ENCODE measurements around the gene MMEL1. TPM values are rescaled to one million over a fixed set of nuclear protein-coding genes. Genes with fewer than 3 reads are reported as not detected.
A peak's percentile ranks its signal among the peaks of the same experiment; 100 is the strongest.
"Not testable (repeated sequence)": the region's sequence is repeated elsewhere in the genome, so short reads cannot be mapped to it uniquely, and the experiment has no call there.

Gene MMEL1, protein sequence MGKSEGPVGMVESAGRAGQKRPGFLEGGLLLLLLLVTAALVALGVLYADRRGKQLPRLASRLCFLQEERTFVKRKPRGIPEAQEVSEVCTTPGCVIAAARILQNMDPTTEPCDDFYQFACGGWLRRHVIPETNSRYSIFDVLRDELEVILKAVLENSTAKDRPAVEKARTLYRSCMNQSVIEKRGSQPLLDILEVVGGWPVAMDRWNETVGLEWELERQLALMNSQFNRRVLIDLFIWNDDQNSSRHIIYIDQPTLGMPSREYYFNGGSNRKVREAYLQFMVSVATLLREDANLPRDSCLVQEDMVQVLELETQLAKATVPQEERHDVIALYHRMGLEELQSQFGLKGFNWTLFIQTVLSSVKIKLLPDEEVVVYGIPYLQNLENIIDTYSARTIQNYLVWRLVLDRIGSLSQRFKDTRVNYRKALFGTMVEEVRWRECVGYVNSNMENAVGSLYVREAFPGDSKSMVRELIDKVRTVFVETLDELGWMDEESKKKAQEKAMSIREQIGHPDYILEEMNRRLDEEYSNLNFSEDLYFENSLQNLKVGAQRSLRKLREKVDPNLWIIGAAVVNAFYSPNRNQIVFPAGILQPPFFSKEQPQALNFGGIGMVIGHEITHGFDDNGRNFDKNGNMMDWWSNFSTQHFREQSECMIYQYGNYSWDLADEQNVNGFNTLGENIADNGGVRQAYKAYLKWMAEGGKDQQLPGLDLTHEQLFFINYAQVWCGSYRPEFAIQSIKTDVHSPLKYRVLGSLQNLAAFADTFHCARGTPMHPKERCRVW
- not detected for total RNA-seq
- long read RNA-seq = 0 reads

DNA sequence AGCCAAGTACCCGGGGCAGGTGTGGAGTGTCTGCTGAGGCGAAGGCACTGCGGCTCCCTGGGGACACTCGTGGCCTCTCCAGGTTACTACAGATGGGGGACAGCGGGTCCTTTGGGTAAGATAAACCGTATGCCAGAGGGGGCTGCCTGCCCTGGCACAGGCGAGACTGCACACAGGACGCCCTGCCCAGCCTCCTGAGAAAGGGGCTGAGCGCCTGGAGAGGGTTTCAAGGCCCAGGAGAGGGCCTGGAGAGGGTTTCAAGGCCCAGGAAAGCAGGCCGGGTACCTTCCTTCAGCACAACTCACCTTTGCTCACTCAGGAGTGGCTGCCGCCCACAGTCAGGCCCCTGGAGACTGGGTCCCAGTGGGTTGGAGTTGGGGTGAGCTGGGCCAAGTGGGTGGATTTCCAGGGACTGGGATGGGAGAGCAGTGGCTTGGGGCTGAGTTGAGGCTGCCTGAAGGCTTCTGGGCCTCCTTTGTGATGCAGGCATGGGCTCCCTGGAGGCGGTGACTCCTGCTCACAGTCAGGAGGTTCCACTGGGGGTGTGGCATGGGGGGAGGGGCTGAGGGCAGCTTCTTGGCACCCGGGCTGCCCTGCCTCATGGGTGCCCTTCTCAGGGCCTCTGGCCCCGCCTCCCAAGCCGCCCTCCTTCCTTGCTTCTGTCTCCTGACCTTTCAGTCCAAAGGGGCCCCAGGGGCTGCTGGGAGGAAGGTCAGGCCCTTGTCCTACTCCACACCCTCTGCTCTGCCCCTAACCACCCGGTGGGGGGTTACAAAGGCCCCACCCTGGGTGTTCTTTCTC is at the start of gene MMEL1:
MMEL1 (minus strand) TSS at position 456 of the 801 bp plus-strand sequence. CDS start 3,532 bp downstream, outside the sequence.
- DNase-seq = no peak
- intact Hi-C loops (cut with micrococcal nuclease) = no loop called here
- no peak for ATAC-seq

DNA sequence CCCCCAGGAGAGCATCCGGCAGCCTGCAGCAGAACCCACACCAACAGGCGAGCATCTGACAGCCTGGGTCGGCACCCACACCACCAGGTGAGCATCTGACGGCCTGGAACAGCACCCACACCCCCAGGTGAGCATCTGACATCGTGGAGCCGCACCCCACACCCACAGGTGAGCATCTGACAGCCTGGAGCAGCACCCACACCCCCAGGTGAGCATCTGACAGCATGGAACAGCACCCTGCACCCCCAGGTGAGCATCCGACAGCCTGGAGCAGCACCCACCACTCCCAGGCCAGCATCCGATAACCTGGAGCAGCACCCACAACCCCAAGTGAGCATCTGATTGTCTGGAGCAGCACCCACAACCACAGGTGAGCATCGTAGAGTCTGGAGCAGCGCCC is 43.9 kb upstream of the MMEL1 start:
- intact Hi-C loops (cut with micrococcal nuclease); ATAC-seq; DNase-seq: not testable (repeated sequence)

DNA sequence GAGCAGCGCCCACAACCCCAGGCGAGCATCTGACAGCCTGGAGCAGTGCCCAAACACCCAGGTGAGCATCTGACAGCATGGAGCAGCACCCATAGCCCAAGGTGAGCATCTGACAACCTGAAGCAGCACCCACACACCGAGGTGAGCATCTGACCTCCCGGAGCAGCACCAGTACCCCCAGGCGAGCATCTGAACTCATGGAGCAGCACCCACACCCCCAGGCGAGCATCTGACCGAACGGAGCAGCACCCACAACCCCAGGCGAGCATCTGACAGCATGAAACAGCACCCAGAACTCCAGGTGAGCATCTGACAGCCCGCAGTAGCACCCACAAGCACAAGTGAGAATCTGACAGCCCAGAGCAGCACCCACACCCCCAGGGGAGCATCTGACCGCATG is 38.8 kb upstream of the MMEL1 start:
- DNase-seq = peak; percentile 30
- ATAC-seq = not testable (repeated sequence)

DNA sequence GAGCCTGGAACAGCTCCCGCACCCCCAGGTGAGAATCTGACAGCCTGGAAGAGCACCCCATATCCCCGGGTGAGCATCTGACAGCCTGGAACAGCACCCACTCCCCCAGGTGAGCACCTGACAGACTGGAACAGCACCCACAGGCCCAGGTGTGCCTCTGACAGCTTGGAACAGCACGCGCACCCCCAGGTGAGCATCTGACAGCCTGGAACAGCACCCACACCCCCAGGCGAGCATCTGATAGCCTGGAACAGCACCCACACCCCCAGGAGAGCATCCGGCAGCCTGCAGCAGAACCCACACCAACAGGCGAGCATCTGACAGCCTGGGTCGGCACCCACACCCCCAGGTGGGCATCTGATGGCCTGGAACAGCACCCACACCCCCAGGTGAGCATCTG is 27.0 kb upstream of the MMEL1 start:
- ATAC-seq; intact Hi-C loops (cut with micrococcal nuclease): not testable (repeated sequence)
- DNase-seq = peak; percentile 45

More for the DNA sequence above, 38.8 kb upstream of the MMEL1 start:
- intact Hi-C loops (cut with micrococcal nuclease) = not testable (repeated sequence)

DNA sequence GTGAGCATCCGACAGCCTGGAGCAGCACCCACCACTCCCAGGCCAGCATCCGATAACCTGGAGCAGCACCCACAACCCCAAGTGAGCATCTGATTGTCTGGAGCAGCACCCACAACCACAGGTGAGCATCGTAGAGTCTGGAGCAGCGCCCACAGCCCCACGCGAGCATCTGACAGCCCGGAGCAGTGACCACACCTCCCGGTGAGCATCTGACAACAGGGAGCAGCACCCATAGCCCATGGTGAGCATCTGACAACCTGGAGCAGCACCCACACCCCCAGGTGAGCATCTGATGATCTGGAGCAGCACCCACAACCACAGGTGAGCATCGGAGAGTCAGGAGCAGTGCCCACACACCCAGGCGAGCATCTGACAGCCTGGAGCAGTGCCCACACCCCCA is 25.1 kb upstream of the MMEL1 start:
- ATAC-seq; intact Hi-C loops (cut with micrococcal nuclease); DNase-seq: not testable (repeated sequence)

DNA sequence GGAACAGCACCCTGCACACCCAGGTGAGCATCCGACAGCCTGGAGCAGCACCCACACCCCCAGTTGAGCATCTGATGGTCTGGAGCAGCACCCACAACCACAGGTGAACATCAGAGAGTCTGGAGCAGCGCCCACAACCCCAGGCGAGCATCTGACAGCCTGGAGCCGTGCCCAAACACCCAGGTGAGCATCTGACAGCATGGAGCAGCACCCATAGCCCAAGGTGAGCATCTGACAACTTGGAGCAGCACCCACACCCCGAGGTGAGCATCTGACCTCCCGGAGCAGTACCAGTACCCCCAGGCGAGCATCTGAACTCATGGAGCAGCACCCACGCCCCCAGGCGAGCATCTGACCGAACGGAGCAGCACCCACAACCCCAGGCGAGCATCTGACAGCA is 24.3 kb upstream of the MMEL1 start:
- ATAC-seq; intact Hi-C loops (cut with micrococcal nuclease): not testable (repeated sequence)
- peak; percentile 48 for DNase-seq

DNA sequence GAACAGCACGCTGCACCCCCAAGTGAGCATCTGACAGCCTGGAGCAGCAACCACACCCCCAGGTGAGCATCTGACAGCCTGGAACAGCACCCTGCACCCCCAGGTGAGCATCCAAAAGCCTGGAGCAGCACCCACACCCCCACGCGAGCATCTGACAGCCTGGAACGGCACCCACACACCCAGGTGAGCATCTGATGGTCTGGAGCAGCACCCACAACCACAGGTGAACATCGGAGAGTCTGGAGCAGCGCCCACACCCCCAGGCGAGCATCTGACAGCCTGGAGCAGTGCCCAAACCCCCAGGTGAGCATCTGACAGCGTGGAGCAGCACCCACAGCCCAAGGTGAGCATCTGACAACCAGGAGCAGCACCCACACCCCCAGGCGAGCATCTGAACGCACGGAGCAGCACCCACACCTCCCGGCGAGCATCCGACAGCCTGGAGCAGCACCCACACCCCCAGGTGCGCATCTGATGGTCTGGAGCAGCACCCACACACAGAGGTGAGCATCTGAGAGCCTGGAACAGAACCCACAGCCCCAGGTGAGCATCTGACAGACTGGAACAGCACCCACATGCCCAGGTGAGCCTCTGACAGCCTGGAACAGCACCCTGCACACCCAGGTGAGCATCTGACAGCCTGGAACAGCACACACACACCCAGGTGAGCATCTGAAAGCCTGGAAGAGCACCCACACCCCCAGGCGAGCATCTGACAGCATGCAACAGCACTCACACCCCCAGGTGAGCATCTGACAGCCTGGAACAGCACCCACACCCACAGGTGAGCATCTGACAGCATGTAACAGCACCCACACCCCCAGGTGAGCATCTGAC is 23.0 kb upstream of the MMEL1 start:
- intact Hi-C loops (cut with micrococcal nuclease); ATAC-seq: not testable (repeated sequence)
- DNase-seq = peak; percentile 42

DNA sequence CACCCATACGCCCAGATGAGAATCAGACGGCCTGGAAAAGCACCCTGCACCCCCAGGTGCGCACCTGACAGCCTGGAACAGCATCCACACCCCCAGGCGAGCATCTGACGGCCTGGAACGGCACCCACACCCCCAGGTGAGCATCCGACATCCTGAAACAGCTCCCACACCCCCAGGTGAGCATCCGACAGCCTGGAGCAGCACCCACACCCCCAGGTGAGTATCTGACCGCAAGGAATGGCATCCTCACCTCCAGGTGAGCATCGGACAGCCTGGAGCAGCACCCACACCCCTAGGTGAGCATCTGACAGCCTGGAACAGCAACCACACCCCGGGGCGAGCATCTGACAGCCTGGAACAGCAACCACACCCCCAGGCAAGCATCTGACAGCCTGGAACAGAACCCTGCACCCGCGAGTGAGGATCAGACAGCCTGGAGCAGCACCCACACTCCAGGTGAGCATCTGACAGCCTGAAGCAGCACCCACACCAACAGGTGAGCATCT is 21.7 kb upstream of the MMEL1 start:
- ATAC-seq; intact Hi-C loops (cut with micrococcal nuclease): not testable (repeated sequence)
- DNase-seq = peak; percentile 38

DNA sequence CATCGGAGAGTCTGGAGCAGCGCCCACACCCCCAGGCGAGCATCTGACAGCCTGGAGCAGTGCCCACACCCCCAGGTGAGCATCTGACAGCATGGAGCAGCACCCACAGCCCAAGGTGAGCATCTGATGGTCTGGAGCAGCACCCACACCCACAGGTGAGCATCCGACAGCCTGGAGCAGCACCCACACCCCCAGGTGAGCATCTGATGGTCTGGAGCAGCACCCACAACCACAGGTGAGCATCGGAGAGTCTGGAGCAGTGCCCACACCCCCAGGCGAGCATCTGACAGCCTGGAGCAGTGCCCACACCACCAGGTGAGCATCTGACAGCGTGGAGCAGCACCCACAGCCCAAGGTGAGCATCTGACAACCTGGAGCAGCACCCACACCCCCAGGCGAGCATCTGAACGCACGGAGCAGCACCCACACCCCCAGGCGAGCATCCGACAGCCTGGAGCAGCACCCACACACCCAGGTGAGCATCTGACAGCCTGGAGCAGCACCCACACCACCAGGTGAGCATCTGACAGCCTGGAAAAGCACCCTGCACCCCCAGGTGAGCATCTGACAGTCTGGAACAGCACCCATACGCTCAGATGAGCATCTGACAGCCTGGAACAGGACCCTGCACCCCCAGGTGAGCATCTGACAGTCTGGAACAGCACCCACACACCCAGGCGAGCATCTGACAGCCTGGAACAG is 21.1 kb upstream of the MMEL1 start:
- ATAC-seq; intact Hi-C loops (cut with micrococcal nuclease): not testable (repeated sequence)
- DNase-seq = peak; percentile 66

DNA sequence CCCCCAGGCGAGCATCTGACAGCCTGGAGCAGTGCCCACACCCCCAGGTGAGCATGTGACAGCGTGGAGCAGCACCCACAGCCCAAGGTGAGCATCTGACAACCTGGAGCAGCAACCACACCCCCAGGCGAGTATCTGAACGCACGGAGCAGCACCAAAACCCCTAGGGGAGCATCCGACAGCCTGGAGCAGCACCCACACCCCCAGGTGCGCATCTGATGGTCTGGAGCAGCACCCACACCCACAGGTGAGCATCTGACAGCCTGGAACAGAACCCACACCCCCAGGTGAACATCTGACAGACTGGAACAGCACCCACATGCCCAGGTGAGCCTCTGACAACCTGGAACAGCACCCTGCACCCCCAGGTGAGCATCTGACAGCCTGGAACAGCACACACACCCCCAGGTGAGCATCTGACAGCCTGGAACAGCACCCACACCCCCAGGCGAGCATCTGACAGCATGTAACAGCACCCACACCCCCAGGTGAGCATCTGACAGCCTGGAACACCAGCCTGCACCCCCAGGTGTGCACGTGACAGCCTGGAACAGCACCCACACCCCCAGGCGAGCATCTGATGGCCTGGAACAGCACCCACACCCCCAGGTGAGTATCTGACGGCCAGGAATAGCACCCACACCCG is 20.2 kb upstream of the MMEL1 start:
- peak; percentile 40 for DNase-seq
- intact Hi-C loops (cut with micrococcal nuclease); ATAC-seq: not testable (repeated sequence)

DNA sequence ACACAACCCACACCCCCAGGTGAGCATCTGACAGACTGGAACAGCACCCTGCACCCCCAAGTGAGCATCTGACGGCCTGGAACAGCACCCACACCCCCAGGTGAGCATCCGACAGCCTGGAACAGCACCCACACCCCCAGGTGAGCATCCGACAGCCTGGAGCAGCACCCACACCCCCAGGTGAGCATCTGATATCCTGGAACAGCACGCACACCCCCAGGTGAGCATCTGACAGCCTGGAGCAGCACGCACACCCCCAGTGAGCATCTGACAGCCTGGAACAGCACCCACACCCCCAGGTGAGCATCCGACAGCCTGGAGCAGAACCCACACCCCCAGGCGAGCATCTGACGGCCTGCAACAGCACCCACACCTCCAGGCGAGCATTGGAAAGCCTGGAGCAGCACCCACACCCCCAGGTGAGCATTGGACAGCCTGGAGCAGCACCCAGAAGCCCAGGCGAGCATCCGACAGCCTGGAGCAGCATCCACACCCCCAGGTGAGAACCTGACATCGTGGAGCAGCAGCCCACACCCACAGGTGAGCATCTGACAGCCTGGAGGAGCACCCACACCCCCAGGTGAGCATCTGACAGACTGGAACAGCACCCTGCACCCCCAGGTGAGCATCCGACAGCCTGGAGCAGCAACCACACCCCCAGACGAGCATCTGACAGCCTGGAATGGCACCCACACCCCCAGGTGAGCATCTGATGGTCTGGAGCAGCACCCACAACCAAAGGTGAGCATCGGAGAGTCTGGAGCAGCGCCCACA is 19.5 kb upstream of the MMEL1 start:
- DNase-seq = peak; percentile 33
- intact Hi-C loops (cut with micrococcal nuclease) = not testable (repeated sequence)

DNA sequence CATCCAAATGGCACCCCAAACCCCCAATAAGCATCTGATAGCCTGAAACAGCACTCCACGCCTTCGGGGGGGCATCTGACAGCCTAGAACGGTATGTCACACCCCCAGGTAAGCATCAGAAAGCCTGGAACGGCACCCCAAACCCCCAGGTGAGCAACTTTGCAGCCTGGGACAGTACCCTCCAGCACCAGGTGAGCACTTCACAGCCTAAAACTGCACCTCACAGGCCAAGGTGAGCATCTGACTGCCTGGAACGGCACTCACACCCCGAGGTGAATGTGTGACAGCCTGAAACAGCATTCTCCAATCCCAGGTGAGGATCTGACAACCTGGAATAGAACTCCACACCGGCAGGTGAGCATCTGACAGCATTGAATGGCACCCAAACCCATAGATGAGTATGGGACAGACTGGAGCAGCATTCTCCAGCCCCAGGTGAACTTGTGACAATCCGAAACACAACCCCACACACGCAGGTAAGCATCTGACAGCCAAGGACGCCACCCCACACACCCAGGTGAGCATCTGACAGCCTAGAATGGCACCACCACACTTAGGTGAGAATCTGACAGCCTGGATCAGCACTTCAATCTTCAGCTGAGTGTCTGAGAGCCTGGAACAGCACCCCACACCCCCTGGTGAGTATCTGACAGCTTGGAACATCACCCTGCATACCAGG is 18.3 kb upstream of the MMEL1 start:
- DNase-seq (no peak), ATAC-seq (no peak)
- intact Hi-C loops (cut with micrococcal nuclease) = no loop called here

More for the DNA sequence above, 19.5 kb upstream of the MMEL1 start:
- not testable (repeated sequence) for ATAC-seq

DNA sequence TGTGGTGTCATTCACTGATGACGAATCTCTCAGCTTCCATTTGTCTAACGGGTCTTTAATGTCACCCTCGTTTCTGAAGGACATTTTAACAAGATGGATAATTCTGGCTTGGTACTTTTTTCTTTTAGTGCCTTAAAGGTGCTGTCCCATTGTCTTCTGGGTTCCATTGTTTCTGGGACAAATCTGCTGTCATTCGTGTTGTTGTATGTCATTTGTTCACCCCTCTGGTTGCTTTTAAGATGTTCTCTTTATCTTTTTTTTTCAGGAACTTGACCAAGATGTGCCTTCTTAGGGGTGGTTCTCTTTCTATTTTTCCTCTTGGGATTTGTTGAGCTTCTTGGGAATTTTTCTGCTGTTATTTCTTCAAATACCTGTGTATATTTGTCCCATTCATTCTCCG is 14.0 kb upstream of the MMEL1 start:
- intact Hi-C loops (cut with micrococcal nuclease) = no loop called here
- no peak for DNase-seq
- ATAC-seq = no peak

DNA sequence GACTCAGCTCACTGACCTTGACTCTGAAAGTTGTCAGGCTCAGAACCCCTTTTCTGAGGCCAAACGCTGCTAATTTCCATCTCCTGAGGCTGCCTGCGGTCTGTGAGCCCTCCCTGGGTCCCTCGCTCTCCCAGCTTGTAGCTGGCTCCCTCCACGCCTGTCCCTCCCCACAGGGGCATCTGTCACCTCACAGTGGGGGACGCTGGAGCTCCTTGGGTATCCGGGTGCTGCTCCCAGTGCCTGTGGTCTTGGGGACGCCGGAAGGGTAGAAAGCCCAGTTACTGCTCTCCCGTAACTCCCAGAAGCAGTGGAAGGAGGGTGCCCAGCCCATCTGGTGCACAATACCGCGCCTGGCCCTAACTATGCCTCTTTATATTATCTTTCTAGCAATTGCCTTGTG is 13.0 kb upstream of the MMEL1 start:
- DNase-seq = no peak
- intact Hi-C loops (cut with micrococcal nuclease) = no loop called here
- no peak for ATAC-seq

DNA sequence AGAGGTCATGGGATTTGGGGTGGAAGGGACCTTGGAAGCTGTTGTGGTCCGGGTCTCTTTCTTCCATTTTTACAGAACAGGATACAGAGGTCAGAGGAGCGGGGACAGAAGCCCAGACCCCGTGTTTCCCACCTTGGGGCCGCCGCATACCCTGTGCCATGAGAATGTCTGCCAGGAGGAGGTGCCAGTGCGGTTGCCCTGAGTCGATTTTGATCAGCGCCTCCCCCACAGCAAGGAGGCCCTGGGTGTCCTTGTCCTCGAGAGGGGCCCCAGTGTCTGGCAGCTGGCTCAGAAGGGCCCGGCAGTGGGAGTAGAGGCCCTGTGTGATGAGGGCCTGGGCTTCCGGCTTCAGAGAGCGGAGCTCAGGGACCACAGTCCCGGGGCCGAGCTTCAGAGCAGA is 12.3 kb upstream of the MMEL1 start:
- intact Hi-C loops (cut with micrococcal nuclease) = no loop called here
- ATAC-seq (no peak), DNase-seq (no peak)

DNA sequence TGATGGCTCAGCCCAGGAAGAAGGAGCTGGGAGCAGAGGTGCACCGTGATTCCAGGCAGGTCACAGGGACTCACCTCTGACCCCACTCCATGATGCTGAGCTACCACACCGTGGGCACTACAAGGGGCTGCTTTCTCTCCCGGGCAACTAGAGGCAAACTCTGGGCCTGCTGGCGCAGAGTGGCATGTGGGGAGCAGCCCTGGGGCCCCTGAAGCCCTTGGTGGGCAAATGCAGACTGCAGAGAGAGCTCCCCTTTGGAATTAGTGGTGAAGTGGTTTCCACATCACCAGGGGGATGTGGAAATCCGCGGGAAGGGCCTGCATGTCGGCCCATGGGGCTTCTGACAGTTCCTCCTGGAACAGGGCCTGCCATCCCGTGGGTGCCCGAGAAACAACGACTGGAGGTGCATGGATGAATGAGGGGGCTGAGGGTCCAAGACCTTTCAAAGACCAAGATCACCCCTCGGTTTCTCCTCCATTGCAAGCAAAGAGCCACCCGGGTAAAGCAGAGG is 11.8 kb upstream of the MMEL1 start:
- ATAC-seq (no peak), DNase-seq (no peak)
- intact Hi-C loops (cut with micrococcal nuclease) = no loop called here
